ENCODE data around the gene MRTFB. TPM values are rescaled to one million over a fixed set of nuclear protein-coding genes. Genes with fewer than 3 reads are reported as not detected.

MRTFB gene
- total RNA-seq, 1 experiment from 2014 or later = 7.2 TPM

- DNase-seq (ENCODE audit: extremely low read depth, low read depth) = no peak
These were observed 9.3 kb upstream of the MRTFB start for GRCh38 chr16:14061732-14062259.

- DNase-seq (ENCODE audit: extremely low read depth, low read depth) = no peak
These were observed 8.9 kb upstream of the MRTFB start for GRCh38 chr16:14062261-14062660.

GRCh38 chr16:14063618-14064581 lies 7.2 kb upstream of the MRTFB start:
- no peak for DNase-seq (ENCODE audit: extremely low read depth, low read depth)

GRCh38 chr16:14069818-14070217 lies 1.3 kb upstream of the MRTFB start:
- DNase-seq (ENCODE audit: extremely low read depth, low read depth) = no peak

DNA sequence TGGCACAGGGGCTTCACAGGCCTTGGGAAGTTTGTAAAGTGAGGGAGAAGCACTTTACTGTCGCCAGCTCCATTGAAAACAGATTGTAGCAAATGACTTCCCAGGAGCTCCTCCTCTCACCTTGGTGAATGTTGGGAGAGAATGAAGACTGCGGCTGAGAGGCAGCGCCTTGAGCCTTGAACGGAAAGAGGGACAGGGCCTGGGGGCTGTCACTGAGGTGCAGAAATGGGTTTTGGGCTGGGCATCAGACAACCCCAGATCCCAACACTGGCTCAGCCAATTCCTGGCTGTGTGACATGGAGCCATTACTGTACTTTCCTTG lies 603 bp upstream of the MRTFB start:
- no peak for DNase-seq (ENCODE audit: extremely low read depth, low read depth)

DNA sequence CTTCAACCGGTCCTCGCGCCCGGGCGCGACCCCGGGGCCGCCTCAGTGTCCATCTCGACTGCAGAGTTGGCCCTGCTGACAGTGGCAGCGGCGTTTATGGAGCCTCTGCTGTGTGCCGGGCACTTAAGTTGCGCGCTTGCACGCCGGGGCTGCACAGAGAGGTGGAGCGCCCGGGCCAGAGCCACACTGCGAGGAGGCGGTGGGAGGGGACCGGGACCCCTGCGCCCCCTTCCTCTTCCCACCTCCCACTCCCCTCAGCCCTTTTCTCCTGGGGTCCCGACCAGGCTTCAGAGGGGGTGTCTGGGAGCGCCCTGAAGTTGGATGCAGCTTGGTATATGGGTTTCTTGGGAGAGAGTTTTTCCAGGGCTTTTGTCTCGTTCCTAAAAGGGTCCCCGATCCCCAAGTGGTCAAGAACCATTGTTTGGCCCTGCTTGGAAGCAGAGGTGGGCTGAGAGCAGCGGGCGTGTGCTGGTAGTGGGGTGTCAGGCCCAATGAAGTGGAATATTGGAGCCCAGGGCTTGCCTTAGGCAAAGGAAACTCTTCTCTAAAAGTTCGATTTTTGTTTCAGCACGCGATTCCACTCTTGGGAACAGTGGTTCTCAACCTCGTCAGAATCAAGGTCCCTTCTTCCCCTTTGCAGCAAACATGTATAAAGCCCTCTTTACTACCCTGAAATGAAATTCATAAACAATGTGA lies 605 bp downstream of the MRTFB start:
- no peak for DNase-seq (ENCODE audit: extremely low read depth, low read depth)

- no peak for DNase-seq (ENCODE audit: extremely low read depth, low read depth)
These were observed 1.2 kb downstream of the MRTFB start for GRCh38 chr16:14072360-14072759.

DNA sequence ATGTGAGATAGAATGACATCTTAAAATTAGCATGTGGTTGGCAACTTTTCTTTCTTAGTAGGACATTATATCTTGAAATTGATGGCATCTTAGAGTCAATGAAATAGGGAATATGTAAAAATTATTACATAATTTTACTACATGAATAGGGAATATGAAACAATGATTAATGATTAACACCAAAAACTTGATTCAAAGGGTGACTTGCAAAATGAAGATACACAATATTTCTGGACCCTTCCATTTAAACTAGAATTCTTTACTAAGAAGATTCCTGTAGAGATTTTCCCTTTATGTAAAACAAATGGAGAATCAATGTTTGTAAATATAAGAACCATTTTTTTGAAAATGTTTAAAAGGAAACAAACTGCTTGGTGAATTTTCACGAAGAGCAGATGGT lies 3.4 kb downstream of the MRTFB start:
- no peak for DNase-seq (ENCODE audit: extremely low read depth, low read depth)

DNA sequence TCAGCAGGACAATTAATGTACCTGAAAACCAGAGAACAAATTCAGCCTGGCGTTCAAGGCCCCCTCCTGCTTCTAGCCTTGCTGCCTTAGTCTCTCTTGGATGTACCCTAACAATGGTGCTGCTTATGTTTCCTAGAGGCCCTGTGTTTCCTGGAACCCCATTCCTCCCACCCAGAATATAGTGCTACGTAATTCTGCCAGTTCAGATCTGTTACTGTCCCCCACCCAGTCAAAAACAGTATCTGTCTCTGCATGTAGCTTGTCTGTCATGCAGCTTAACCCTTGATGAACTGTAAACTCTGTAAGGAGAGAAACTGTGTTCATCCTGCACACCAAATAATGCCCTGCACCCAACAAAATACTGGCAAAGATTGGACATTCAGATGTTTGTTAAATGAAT lies 6.8 kb downstream of the MRTFB start:
- DNase-seq (ENCODE audit: extremely low read depth, low read depth) = no peak

DNA sequence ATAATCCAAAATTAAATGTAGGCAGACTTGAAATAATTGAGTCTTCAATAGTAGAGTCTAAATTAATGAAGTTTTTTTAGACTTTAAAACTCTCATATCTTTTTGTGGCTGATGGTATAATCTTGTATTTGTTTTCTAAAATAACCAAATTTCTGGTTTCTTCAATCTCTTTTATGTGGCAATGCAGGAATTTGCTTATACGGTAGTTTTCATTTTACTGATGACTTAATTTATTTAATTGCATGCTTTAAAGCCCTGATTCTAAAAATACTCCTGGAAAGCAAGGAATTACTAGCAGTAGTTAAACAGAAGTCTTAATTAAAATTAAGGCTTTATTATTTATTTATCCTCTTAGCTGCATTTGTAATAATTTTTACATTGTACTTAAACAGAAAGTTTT lies 15.4 kb downstream of the MRTFB start:
- no peak for DNase-seq (ENCODE audit: extremely low read depth, low read depth)

DNA sequence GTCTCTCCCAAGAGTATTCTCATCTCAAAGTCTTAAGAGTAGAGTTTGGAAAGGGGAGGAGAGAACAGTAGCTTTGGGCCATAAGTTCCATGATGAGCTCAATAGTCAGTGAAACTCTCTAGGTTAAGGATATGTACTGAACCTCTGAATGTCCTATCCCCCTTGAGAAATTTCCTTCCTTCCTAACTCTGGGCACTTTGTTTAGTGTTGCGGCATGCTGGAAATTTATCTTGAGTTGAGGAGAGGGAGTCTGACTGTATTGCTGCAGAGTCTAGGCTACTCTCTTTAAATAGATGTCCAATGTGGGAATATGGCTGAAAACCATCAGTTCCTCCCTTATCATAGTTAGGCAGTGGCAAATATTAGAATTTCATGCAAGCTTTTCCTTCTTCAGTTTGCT lies 16.1 kb downstream of the MRTFB start:
- no peak for DNase-seq (ENCODE audit: extremely low read depth, low read depth)

GRCh38 chr16:14087590-14088154 lies 16.6 kb downstream of the MRTFB start:
- DNase-seq (ENCODE audit: extremely low read depth, low read depth) = no peak

- DNase-seq (ENCODE audit: extremely low read depth, low read depth) = no peak
These were observed 17.1 kb downstream of the MRTFB start for GRCh38 chr16:14088155-14088753.

GRCh38 chr16:14089283-14089823 lies 18.2 kb downstream of the MRTFB start:
- no peak for DNase-seq (ENCODE audit: extremely low read depth, low read depth)

- DNase-seq (ENCODE audit: extremely low read depth, low read depth) = no peak
These were observed 21.4 kb downstream of the MRTFB start for GRCh38 chr16:14092561-14092960.

GRCh38 chr16:14095883-14096551 lies 24.9 kb downstream of the MRTFB start:
- no peak for DNase-seq (ENCODE audit: extremely low read depth, low read depth)

- no peak for DNase-seq (ENCODE audit: extremely low read depth, low read depth)
These were observed 26.3 kb downstream of the MRTFB start for GRCh38 chr16:14097182-14097959.

- DNase-seq (ENCODE audit: extremely low read depth, low read depth) = no peak
These were observed 27.0 kb downstream of the MRTFB start for GRCh38 chr16:14098081-14098480.

DNA sequence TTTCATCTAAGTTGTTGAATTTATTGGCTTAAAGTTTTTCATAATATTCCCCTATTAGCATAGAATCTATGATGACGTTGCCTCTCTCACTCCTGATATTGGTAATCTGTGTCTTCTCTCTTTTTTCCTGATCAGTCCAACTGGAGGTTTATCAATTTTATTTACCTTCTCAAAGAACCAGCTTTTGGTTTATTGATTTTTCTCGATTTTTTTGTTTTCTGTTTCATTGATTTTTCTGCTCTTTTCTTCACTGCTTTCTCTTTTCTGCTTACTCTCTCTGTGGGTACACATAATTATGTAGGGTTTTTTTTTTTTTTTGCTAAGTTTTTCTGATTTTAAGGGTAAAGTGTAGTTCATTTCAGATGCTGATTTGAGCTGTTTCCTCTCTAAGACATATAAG lies 29.7 kb downstream of the MRTFB start:
- DNase-seq (ENCODE audit: extremely low read depth, low read depth) = no peak
